ENCODE results near the gene NHP2. TPM values are rescaled to one million over a fixed set of nuclear protein-coding genes. Genes with fewer than 3 reads are reported as not detected.
A peak's percentile ranks its signal among the peaks of the same experiment; 100 is the strongest.

The NHP2 gene
- total and polyA plus RNA-seq, 2 donors from 2014 or later: 98.6 to 129 TPM

GRCh38 chr5:178116143-178116885 lies 37.4 kb downstream of the NHP2 start:
- DNase-seq: peak in 2 of 5 donors; percentile 41 to 66
- Histone ChIP-seq H3K36me3 (ENCODE audit: control insufficient read depth in 2 of 3, insufficient read depth in 3 of 3, low read length in 3 of 3) (no peaks in the 10 kb centered on the region), H3K27ac (ENCODE audit: low read depth in 2 of 2, low read length in 2 of 2) (no peak overlapping the region), H3K4me1 (ENCODE audit: control insufficient read depth in 2 of 3, insufficient read depth in 2 of 3, low read depth in 1 of 3, low read length in 3 of 3) (peaks cover 0 to 9% (median 0%) of the 10 kb centered on the region in 3 donors), H3K4me3 (ENCODE audit: low read length in 3 of 3) (no peak overlapping the region), H3K9me3 (ENCODE audit: control insufficient read depth in 2 of 3, insufficient read depth in 1 of 3, low read length in 3 of 3) (no peaks in the 10 kb centered on the region), H3K27me3 (ENCODE audit: control insufficient read depth, insufficient read depth, low read length) (no peaks in the 10 kb centered on the region), H3K9ac (ENCODE audit: low read length in 3 of 3) (no peak overlapping the region)
- no peak for FAIRE-seq
- TF ChIP-seq, protein P1, sequence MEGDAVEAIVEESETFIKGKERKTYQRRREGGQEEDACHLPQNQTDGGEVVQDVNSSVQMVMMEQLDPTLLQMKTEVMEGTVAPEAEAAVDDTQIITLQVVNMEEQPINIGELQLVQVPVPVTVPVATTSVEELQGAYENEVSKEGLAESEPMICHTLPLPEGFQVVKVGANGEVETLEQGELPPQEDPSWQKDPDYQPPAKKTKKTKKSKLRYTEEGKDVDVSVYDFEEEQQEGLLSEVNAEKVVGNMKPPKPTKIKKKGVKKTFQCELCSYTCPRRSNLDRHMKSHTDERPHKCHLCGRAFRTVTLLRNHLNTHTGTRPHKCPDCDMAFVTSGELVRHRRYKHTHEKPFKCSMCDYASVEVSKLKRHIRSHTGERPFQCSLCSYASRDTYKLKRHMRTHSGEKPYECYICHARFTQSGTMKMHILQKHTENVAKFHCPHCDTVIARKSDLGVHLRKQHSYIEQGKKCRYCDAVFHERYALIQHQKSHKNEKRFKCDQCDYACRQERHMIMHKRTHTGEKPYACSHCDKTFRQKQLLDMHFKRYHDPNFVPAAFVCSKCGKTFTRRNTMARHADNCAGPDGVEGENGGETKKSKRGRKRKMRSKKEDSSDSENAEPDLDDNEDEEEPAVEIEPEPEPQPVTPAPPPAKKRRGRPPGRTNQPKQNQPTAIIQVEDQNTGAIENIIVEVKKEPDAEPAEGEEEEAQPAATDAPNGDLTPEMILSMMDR (IDR thresholded peaks at IDR 0.05; ENCODE audit: borderline replicate concordance, extremely low read depth, insufficient read depth): no peak
- intact Hi-C loops (cut with DNase I): no loop called here

DNA sequence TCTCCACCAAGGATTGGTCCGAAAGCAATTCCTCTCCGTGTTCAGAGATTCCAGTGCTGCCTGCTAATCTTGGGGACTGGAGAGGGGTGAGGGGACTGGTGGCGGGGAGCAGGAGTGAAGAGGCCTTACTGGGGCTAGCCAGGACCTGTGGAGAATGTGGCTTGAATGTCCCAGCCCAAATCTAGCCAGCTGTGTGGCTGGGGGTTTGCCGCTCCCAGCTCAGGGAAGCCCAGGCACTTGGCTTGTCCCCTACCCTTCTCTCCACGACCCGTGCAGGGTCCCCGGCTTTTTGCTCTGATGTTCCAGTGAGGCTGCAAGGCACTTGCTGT lies 37.9 kb downstream of the NHP2 start:
- FAIRE-seq: no peak
- intact Hi-C loops (cut with DNase I): no loop called here
- peaks cover 0 to 3% (median 0%) of the 10 kb centered on the region in 3 donors for H3K4me1 ChIP-seq (ENCODE audit: control insufficient read depth in 2 of 3, insufficient read depth in 2 of 3, low read depth in 1 of 3, low read length in 3 of 3)

DNA sequence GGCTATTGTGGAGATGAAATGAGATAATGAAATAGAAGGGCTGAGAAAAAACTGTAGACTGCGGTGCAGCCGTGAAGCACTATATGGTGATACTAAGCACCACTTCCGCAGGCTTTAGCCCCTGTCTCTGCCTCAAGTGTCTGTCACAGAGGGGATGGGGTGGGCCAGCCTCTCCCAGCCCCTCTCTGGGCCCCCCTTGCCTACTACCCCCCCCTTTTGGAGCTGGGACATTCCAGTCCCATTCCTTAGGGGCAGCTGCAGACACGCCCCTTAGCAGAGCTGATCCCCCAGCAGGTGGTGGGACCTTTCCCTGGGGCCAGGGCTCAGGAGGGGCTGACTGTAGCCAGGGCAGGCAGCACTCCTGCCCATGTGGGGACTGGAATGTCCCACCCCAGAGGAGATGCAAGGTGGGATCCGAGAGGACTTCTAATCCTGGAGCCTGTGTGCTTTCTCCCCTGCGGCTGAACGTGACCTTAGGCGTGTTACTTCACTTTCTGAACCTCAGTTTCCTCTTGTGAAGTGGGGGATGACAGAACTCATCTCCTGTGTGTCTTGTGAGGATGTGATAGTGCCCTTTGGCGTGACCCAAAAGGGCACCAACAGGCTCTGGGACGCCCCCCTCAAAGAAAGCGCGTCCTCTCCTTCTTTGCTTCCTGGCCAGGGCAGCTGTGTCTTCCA lies 38.4 kb downstream of the NHP2 start:
- Histone ChIP-seq H3K4me3 (ENCODE audit: low read length in 3 of 3) (no peak overlapping the region), H3K27me3 (ENCODE audit: control insufficient read depth, insufficient read depth, low read length) (no peaks in the 10 kb centered on the region), H3K36me3 (ENCODE audit: control insufficient read depth in 2 of 3, insufficient read depth in 3 of 3, low read length in 3 of 3) (no peaks in the 10 kb centered on the region), H3K4me1 (ENCODE audit: control insufficient read depth in 2 of 3, insufficient read depth in 2 of 3, low read depth in 1 of 3, low read length in 3 of 3) (peaks cover 0 to 2% (median 0%) of the 10 kb centered on the region in 3 donors), H3K9me3 (ENCODE audit: control insufficient read depth in 2 of 3, insufficient read depth in 1 of 3, low read length in 3 of 3) (no peaks in the 10 kb centered on the region), H3K9ac (ENCODE audit: low read length in 3 of 3) (peak overlapping the region in 1 of 3 donors; percentile 7), H3K27ac (ENCODE audit: low read depth in 2 of 2, low read length in 2 of 2) (no peak overlapping the region)
- FAIRE-seq (no peak), DNase-seq (peak in 1 of 5 donors; percentile 64)
- intact Hi-C loops (cut with DNase I): no loop called here
- TF ChIP-seq, protein P1 (IDR thresholded peaks at IDR 0.05; ENCODE audit: borderline replicate concordance, extremely low read depth, insufficient read depth): no peak

More for the DNA sequence above, 37.9 kb downstream of the NHP2 start:
- TF ChIP-seq, protein P1 (IDR thresholded peaks at IDR 0.05; ENCODE audit: borderline replicate concordance, extremely low read depth, insufficient read depth): no peak
- H3K36me3 ChIP-seq (ENCODE audit: control insufficient read depth in 2 of 3, insufficient read depth in 3 of 3, low read length in 3 of 3): no peaks in the 10 kb centered on the region
- H3K9me3 ChIP-seq (ENCODE audit: control insufficient read depth in 2 of 3, insufficient read depth in 1 of 3, low read length in 3 of 3): no peaks in the 10 kb centered on the region
- H3K27me3 ChIP-seq (ENCODE audit: control insufficient read depth, insufficient read depth, low read length): no peaks in the 10 kb centered on the region
- no peak overlapping the region for H3K27ac ChIP-seq (ENCODE audit: low read depth in 2 of 2, low read length in 2 of 2)
- peak overlapping the region in 1 of 3 donors; percentile 7 for H3K9ac ChIP-seq (ENCODE audit: low read length in 3 of 3)
- peak in 1 of 5 donors; percentile 44 for DNase-seq
- H3K4me3 ChIP-seq (ENCODE audit: low read length in 3 of 3): no peak overlapping the region

Measured in kidney (tissue), 14 donors.